Heart left ventricle (tissue), 13 donors: ENCODE results near the gene ARPC5L.

Source experiments
- POLR2A ChIP-seq, 2 donors: fragments of 450-650 bp; IDR thresholded peaks; one replicate each; pipeline ENCODE4 v1.6.1; 2017; ENCODE audit warnings: antibody characterized with exemption in 2 of 2, mild to moderate bottlenecking in 2 of 2, moderate library complexity in 2 of 2
- TF ChIP-seq, protein P1 (sequence below), 12 donors: fragments of 200-600 bp; sonication (generic) in 4 of 12; IDR thresholded peaks; one replicate each; pipeline versions ENCODE4 v1.5.0 to v1.8.0; 2018 to 2022; ENCODE audit warnings: antibody characterized with exemption in 12 of 12, mild to moderate bottlenecking in 5 of 12
- donor health status: ischemic (EF 13 %, LVEDD 7.1; RV severe dilation, severe dysfunction).
- donor health status: DM: no; HTN: yes; CAD: no.
- donor health status: DM: no; HTN: no; CAD: no.
- donor health status: ischemic (EF 25% LVEDD 6.9; RV normal size, moderate dysfunction).
- donor health status: ischemic (EF 25% LVEDD 5.7; RV mildly dilated, moderate dysfunction).
- donor health status: ischemic (EF 35%, LVEDD 5.7; RV mildly dilated, moderate dysfunction).
- donor health status: nonischemic (EF 11% LVEDD 7.7; RV severe dilation, severe dysfunction).
- donor health status: DM: yes; HTN: yes; CAD: no.
- donor health status: PGD.
- donor health status: ischemic (EF 29% LVEDD 5.4; RV normal size, mild dysfunction).
- donor health status: nonischemic (EF 23%, LVEDD 6.1; RV moderate dilation, normal function).

DNA sequence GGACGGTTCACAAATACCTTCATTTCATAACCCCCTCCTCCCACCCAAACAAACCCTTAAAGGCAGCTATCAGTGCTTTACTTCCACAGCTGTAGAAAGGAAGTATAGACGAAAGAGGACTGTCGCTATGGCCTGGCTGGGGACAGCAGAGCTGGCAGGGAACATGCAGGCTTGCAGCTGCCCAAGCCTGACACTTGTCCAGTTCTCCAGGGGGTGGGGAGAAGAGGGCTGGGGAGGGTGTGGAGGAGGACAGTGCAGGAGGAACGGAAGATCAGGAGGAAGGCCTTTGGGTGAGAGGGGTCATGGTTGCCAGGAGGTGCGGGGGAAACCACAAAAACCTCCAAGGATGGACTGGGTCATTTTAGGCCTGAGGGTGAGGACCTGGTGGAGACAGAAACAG, 25.9 kb downstream of the ARPC5L start:
- TF ChIP-seq, protein P1, sequence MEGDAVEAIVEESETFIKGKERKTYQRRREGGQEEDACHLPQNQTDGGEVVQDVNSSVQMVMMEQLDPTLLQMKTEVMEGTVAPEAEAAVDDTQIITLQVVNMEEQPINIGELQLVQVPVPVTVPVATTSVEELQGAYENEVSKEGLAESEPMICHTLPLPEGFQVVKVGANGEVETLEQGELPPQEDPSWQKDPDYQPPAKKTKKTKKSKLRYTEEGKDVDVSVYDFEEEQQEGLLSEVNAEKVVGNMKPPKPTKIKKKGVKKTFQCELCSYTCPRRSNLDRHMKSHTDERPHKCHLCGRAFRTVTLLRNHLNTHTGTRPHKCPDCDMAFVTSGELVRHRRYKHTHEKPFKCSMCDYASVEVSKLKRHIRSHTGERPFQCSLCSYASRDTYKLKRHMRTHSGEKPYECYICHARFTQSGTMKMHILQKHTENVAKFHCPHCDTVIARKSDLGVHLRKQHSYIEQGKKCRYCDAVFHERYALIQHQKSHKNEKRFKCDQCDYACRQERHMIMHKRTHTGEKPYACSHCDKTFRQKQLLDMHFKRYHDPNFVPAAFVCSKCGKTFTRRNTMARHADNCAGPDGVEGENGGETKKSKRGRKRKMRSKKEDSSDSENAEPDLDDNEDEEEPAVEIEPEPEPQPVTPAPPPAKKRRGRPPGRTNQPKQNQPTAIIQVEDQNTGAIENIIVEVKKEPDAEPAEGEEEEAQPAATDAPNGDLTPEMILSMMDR (IDR thresholded peaks at IDR 0.05), result no peak
- no peak for TF ChIP-seq POLR2A (IDR thresholded peaks at IDR 0.05)
